HCT116 (cell line): ENCODE results near the gene PRPSAP1.

ENCODE experiments used
- RAD21 ChIP-seq: IDR thresholded peaks from 2 replicates; pipeline ENCODE4 v1.6.1; 2012; ENCODE audit warnings: low read depth, mild to moderate bottlenecking
- TF ChIP-seq, protein P1 (sequence below), 3 experiments: fragments of 200-600 bp in 1 of 3; sonication (generic) in 1 of 3; IDR thresholded peaks in 2 of 3; conservative IDR thresholded peaks in 1 of 3; 2 replicates each; pipeline ENCODE4 v1.5.1; 2012 to 2017; ENCODE audit warnings: low read depth in 2 of 3, low read length in 2 of 3, antibody characterized with exemption in 1 of 3, borderline replicate concordance in 1 of 3, control low read depth in 1 of 3, mild to moderate bottlenecking in 1 of 3, mixed read lengths in 1 of 3, mixed run types in 1 of 3, moderate library complexity in 1 of 3; ENCODE audit not compliant: insufficient read depth in 1 of 3

DNA sequence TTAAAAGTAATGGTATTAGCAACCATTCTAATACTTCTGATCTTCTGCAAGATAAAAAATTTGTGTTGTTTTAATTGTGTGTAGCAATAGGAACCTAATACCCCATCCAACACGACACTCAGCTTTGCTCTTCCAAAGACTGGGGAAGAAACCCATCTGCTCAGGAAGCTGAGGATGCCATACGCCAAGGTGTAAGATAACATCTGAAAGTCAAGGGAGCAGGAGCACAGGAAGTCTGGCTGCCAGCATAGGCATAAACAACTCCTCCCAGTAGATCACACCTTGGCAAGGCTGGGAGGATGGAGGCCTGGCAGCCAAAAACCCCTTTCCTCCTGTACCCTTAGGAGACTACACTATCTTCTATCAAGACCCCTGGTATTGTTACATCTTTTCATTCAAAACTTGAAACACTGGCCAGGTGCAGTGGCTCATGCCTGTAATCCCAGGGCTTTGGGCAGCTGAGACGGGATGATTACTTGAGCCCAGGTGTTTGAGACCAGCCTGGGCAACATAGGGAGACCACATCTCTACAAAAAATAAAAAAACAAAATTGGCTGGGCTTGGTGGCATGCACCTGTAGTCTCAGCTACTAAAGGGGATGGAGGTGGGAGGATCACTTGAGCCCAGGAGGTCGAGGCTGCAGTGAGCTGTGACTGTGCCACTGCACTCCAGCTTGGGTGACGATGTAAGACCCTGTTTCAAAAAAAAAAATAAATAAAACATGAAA is 25.0 kb upstream of the PRPSAP1 start:
- TF ChIP-seq, protein P1, sequence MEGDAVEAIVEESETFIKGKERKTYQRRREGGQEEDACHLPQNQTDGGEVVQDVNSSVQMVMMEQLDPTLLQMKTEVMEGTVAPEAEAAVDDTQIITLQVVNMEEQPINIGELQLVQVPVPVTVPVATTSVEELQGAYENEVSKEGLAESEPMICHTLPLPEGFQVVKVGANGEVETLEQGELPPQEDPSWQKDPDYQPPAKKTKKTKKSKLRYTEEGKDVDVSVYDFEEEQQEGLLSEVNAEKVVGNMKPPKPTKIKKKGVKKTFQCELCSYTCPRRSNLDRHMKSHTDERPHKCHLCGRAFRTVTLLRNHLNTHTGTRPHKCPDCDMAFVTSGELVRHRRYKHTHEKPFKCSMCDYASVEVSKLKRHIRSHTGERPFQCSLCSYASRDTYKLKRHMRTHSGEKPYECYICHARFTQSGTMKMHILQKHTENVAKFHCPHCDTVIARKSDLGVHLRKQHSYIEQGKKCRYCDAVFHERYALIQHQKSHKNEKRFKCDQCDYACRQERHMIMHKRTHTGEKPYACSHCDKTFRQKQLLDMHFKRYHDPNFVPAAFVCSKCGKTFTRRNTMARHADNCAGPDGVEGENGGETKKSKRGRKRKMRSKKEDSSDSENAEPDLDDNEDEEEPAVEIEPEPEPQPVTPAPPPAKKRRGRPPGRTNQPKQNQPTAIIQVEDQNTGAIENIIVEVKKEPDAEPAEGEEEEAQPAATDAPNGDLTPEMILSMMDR (IDR thresholded peaks at IDR 0.05 in 2 of 3, conservative IDR thresholded peaks at IDR 0.05 in 1 of 3; ENCODE audit: borderline replicate concordance in 1 of 3, insufficient read depth in 1 of 3, low read depth in 2 of 3, low read length in 2 of 3): no peak
- TF ChIP-seq RAD21: no peak
